ENCODE measurements around the gene DIS3L2. TPM values are rescaled to one million over a fixed set of nuclear protein-coding genes. Genes with fewer than 3 reads are reported as not detected.

Gene DIS3L2
- total RNA-seq, 1 donor from 2014 or later = 24.0 TPM

- no peaks in the 10 kb centered on the region for H3K9me3 ChIP-seq (ENCODE audit: insufficient read depth, low read depth, low read length)
- DNase-seq (ENCODE audit: low read depth) (no peak), FAIRE-seq (no peak)
- no peak overlapping the region for H3K4me3 ChIP-seq (ENCODE audit: insufficient read depth, low read depth, low read length)
- H2AFZ ChIP-seq (ENCODE audit: low read depth, low read length) = no peak overlapping the region
- no peak overlapping the region for H3K4me2 ChIP-seq (ENCODE audit: low read length)
- peaks cover 13% of the 10 kb centered on the region for H4K20me1 ChIP-seq (ENCODE audit: insufficient read depth, low read length)
- Mint-ChIP-seq H3K27me3 (ENCODE audit: low read depth, unreplicated experiment) (no peaks in the 10 kb centered on the region), H3K9me3 (ENCODE audit: unreplicated experiment) (peaks cover 10% of the 10 kb centered on the region), H3K27ac (ENCODE audit: unreplicated experiment) (no peak overlapping the region), H3K4me3 (ENCODE audit: unreplicated experiment) (no peak overlapping the region), H3K4me1 (ENCODE audit: low read depth, unreplicated experiment) (peaks cover 4% of the 10 kb centered on the region), H3K36me3 (ENCODE audit: low read depth, unreplicated experiment) (peaks cover 25% of the 10 kb centered on the region)
- H3K9ac ChIP-seq (ENCODE audit: low read length) = no peak overlapping the region
- TF ChIP-seq CTCF (IDR thresholded peaks at IDR 0.05; ENCODE audit: insufficient read depth, low read depth, low read length) = no peak
- no peak for TF ChIP-seq EZH2 (IDR thresholded peaks at IDR 0.05; ENCODE audit: insufficient read depth, low read length)
- H3K27me3 ChIP-seq (ENCODE audit: insufficient read depth, low read length) = no peaks in the 10 kb centered on the region
- H3K4me1 ChIP-seq (ENCODE audit: insufficient read depth, low read length) = peaks cover 15% of the 10 kb centered on the region
- no peaks in the 10 kb centered on the region for H3K79me2 ChIP-seq (ENCODE audit: insufficient read depth, low read length)
- H3K27ac ChIP-seq (ENCODE audit: low read depth, low read length) = no peak overlapping the region
- H3K36me3 ChIP-seq (ENCODE audit: insufficient read depth, low read length) = no peaks in the 10 kb centered on the region
Measured at GRCh38 chr2:232316461-232317330, 355.2 kb downstream of the DIS3L2 start.

GRCh38 chr2:232318169-232318855, 356.8 kb downstream of the DIS3L2 start:
- Histone ChIP-seq H3K4me1 (ENCODE audit: insufficient read depth, low read length) (peaks cover 15% of the 10 kb centered on the region), H3K36me3 (ENCODE audit: insufficient read depth, low read length) (no peaks in the 10 kb centered on the region), H4K20me1 (ENCODE audit: insufficient read depth, low read length) (peaks cover 29% of the 10 kb centered on the region), H3K4me3 (ENCODE audit: insufficient read depth, low read depth, low read length) (no peak overlapping the region), H3K4me2 (ENCODE audit: low read length) (no peak overlapping the region), H3K27ac (ENCODE audit: low read depth, low read length) (no peak overlapping the region), H2AFZ (ENCODE audit: low read depth, low read length) (no peak overlapping the region), H3K27me3 (ENCODE audit: insufficient read depth, low read length) (no peaks in the 10 kb centered on the region), H3K79me2 (ENCODE audit: insufficient read depth, low read length) (no peaks in the 10 kb centered on the region), H3K9me3 (ENCODE audit: insufficient read depth, low read depth, low read length) (no peaks in the 10 kb centered on the region), H3K9ac (ENCODE audit: low read length) (no peak overlapping the region)
- DNase-seq (ENCODE audit: low read depth) (no peak), FAIRE-seq (no peak)
- peaks cover 4% of the 10 kb centered on the region for H3K9me3 Mint-ChIP-seq (ENCODE audit: unreplicated experiment)
- H3K4me3 Mint-ChIP-seq (ENCODE audit: unreplicated experiment) = no peak overlapping the region
- H3K4me1 Mint-ChIP-seq (ENCODE audit: low read depth, unreplicated experiment) = peaks cover 8% of the 10 kb centered on the region
- H3K27ac Mint-ChIP-seq (ENCODE audit: unreplicated experiment) = no peak overlapping the region
- TF ChIP-seq CTCF (IDR thresholded peaks at IDR 0.05; ENCODE audit: insufficient read depth, low read depth, low read length) (no peak), EZH2 (IDR thresholded peaks at IDR 0.05; ENCODE audit: insufficient read depth, low read length) (no peak)
- peaks cover 22% of the 10 kb centered on the region for H3K36me3 Mint-ChIP-seq (ENCODE audit: low read depth, unreplicated experiment)
- H3K27me3 Mint-ChIP-seq (ENCODE audit: low read depth, unreplicated experiment) = peaks cover 4% of the 10 kb centered on the region
